Measurements from ENCODE around the gene TEDC2.

The TEDC2 gene

DNA sequence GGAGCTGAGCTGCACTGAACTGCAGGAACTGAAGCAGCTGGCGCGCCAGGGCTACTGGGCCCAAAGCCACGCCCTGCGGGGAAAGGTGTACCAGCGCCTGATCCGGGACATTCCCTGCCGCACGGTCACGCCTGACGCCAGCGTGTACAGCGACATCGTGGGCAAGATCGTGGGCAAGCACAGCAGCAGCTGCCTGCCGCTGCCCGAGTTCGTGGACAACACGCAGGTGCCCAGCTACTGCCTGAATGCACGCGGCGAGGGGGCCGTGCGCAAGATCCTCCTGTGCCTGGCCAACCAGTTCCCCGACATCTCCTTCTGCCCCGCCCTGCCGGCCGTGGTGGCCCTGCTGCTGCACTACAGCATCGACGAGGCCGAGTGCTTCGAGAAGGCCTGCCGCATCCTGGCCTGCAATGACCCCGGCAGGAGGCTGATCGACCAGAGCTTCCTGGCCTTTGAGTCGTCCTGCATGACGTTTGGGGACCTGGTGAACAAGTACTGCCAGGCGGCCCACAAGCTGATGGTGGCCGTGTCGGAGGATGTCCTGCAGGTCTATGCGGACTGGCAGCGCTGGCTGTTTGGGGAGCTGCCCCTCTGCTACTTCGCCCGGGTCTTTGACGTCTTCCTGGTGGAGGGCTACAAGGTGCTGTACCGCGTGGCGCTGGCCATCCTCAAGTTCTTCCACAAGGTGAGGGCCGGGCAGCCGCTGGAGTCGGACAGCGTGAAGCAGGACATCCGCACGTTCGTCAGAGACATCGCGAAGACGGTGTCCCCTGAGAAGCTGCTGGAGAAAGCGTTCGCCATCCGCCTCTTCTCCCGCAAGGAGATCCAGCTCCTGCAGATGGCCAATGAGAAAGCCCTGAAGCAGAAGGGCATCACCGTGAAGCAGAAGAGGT, 36.6 kb downstream of the TEDC2 start:
- no peak for DNase-seq

DNA sequence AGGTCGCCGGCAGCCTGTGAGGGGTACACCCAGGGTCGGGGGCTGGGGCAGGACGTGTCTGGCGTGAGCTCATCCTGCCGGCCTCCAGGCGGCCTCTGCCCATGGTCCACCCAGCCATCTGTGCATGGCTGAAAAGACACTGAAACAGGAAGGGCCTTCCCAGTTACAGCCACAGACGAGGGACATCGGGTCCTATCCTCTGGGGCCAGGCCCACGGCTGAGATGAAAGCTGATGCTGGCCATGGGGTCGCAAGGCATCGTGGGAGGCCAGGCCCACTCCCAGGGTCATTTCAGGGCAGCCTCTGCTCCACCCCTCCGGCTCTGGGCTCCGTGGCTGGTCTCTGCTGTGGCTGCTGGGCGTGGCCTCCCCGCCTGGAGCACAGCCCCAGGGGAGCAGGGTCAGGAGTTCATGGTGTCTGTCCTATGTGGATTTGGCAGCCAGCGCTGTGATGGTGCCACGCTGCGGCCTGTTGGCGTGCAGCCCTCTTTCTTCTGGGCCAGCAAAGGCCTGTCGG, 37.3 kb downstream of the TEDC2 start:
- peak; percentile 39 for DNase-seq

DNA sequence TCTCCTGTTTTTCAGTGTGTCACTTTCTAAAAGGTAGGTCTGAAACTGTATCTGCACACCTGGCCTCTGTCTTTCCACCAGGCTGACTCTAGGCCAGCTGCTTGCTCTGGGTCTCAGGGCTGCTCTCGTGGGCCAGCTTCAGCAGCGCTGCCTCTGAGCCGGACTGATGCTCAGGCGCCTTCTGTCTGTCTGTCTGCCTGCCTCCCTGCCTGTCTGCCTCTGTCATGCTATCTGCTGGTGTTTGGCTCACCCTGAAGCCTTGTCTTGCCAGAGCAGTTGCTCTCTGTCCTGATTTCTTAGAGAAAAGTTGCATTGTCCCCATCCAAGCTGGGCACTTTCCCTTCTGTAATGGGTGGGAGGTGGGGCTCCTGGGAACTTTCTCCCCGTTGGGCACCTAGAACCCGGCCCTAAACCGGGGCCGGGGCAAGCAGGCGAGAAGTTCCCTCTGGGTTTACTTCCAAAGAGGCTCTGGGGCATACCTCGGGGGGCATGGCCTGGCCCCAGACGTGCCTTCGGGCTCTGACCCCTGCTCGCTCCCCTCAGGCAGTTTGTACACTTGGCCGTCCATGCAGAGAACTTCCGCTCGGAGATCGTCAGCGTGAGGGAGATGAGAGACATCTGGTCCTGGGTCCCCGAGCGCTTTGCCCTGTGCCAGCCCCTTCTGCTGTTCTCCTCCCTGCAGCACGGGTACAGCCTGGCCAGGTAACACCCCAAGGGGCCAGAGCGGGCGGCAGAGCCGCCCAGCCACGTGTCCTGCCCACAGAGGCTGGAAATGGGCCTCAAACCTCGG, 38.0 kb downstream of the TEDC2 start:
- DNase-seq, result no peak

DNA sequence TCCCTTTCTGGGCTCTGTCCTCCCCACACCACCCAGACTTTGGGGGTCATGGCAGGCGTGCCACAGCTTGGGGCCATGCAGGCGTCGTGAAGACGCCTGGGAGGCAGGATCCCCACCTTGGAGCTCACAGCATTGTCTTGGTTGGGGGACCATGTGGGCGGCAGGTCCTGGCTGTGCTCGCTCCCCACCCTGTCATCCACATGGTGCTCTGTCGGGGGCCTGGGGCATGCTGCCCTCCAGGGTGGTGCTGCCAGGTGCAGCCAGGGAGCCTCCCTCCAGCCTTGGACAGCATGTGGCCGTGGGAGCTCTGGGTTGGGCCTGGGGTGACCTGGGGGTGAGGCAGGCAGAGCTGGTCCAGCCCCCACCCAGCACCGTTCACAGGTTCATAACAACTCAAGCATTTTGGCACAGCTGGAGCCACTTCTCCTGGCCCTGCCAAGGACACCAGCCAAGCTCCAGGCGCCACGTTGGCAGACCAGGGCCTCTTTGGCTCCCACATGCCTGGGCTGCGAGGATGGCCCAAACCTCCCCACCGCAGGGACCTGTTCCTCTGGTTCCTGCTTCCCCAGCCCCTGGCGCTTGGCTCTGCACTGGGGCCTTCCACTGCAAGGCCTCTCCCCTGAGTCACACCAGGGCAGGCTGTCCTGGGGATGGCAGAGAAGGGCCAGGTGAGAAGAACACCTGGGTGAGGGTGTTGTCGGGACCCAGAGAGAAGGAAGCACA, 38.8 kb downstream of the TEDC2 start:
- no peak for DNase-seq

DNA sequence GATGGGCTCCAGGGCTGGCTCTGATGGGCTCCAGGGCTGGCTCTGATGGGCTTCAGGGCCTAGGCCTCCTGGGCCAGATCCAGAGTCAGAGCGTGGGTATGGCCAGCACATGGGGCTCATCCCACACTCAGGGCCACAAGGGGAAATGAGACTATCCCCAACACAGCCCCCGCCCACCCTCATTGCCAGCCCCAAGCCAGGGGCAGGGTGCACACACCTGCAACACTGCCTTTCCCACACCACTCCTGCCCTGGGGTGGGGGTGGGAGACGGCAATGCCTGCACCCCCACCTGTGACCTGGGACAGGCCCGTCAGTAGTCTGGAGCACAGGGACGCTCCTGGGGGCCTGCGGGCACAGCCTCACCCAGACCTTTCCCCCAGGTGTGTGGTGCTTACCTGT, 39.5 kb downstream of the TEDC2 start:
- DNase-seq, result no peak

DNA sequence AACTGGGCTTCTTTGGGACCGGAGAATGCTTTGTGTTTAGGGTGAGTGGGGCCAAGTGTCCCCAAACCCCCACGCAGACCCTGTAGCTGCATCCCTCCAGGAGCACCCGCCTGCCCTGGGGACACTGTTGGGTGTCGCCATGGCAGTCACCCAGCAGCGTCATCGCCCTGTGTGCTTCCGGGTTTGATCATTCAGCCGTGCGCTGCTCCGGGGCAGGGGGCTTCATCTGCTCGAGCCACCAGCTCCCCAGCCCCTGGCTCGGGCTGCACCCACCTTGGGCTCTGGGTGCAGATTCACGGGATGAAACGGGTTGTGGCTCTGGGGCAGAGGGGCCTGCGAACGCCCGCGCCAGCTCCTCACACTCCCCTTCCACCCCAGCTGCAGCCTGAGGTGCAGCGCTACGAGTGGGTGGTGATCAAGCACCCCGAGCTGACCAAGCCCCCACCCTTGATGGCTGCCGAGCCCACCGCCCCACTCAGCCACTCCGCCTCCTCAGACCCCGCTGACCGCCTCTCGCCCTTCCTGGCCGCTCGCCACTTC, 40.1 kb downstream of the TEDC2 start:
- DNase-seq, result no peak

DNA sequence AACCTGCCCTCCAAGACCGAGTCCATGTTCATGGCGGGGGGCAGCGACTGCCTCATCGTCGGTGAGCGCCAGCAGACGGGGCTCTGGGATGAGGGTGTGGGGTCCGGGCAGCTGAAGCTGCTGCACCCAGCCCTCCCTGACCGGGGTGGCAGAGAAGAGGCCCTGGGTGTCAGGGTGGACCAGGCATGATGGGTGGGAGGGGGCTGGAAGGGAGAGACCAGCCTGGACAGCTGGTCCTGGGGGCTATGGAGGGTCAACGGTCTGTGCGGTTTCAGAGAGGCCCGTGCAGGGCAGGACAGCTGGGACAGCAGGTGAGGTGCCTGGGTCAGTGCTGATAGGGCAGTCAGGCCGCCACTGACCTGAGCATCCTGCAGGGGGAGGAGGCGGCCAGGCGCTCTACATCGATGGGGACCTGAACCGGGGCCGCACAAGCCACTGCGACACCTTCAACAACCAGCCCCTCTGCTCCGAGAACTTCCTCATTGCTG, 40.6 kb downstream of the TEDC2 start:
- no peak for DNase-seq

DNA sequence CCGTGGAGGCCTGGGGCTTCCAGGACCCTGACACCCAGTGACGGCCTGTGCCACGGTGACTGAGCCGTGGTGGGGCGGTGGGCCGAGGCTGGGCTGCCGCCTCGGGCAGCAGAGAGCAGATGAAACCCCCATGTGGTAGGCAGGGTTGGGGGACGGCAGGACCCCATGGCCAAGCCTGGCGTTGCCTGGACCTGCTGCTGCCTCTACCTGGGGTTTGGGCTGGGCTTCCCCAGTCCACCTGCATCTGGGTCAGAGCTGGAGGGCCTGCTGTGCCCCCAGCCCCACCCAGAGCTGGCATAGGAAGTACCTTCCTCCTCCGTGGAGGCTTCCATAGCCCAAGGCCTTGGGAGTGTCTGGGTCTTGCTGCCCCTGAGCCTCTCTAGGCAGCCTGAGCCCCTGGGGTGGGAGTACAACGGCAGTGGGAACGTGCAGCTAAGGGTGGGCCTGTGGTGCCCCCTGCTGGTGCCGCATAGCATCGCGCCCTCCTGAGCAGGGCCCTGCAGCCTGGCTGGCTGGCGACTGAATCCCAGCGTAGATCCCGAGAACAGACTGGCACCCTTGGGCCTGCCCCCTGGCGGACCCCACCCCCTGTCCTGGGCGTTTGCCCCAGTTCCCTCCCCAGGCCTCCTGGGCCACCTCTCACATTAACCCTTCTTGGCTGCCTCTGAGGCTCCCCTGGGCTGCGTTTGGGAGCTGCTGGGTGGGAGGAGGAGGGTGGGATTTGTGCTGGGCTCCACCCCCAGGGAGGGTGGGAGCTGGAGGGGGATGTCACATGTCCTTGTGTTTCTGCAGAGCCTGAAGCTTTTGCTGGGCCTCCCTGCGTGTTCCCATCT, 41.2 kb downstream of the TEDC2 start:
- peak; percentile 66 for DNase-seq

DNA sequence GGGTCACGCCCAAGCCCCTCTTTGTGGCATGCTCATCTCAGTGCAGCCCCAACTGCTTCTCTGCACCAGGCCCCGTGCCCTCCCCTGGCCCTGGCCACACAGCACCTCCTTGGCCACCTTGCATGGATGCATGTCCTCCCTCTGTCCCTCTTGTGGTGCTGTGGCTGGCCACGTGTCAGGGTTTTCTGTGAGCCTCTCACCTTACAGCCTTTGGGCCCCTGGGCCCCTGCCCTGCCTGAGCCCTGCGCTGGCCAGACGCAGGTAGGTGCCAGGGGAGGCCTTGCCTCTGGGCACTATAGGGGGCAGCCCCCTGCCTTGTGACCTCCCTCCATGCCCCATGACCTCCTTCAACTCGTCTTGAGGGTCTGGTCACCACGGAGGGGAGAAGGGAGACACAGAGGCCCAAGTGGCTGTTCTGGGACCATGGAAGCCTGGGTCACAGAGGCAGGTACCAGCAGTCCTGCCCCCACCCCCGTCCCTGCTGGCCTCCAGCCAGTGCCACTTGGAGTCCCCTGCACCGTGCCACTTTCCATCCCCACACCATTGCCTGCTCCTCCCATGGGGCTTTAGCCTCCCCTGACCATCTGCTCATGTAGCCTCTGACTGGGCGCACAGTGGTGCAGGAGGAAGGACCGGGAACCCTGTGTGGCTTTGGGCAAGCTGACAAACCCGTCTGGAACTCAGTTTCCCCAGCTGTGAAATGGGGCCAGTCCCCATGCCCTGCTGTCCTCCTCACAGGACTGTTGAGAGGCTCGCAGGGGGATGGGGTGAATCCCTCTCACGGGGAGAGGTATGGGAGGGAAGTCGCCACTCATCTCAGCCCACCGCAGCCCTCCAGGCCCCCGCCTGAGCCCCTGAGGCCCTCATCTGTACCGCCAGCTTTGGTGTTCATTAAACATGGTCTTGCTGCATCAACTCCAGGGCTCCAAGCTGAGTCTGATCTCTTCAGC, 42.3 kb downstream of the TEDC2 start:
- DNase-seq, result no peak

- no peak for DNase-seq
Measured at GRCh38 chr16:2505695-2506094, 45.8 kb downstream of the TEDC2 start.

- DNase-seq, result no peak
Measured at GRCh38 chr16:2507052-2507659, 47.2 kb downstream of the TEDC2 start.

DNA sequence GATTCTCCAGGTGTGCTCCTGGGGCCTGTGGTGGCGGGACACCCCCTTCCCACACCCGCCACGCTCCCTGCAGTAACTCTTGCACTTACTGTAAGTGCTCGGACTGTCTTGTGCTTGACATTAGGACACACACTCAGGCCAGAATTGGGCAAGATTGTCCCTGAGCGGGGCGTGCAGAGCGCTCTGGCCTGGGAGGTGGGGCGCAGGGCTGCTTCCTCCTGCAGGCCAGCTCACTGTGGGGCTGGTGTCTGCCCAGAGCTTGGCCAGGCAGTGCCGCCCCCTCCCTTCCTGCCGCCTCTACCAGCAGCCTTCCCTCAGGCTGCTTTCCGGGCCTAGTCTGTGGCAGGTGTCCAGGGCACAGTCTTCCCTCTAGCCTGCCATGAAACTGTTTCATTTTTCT, 47.8 kb downstream of the TEDC2 start:
- DNase-seq, result no peak

DNA sequence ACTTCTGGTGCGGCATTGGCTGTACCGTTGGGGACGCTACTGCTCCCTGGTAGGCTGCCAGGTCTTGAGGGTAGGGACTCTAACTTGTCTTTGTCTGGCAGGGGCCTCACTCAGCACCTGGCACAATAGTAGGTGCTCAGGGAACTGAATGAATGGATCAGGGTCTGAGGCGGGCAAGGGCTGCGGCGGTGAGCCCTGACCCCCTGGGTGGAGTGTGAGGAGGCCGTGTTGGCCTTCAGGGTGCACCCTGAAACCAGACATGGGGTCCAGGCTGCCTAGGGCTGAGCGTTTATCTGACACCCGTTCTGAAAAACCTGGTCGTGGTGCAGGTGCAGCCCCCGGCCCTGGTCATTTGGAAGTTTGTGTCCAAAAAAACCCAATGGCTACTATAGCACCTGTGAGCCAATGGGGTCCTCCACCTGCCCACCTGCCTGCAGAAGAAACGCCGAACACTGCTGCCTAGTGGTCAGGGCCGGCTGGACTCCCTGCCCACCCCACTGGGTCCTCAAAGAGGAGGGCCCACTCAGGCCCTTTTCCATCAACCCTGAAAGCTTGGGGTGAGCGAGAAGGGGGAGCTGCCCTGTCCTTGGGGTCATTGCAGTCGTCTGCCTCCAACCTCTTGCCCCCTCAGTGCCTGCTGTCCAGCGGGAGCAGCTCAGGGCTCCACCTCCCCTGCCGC, 49.0 kb downstream of the TEDC2 start:
- DNase-seq, result no peak

DNA sequence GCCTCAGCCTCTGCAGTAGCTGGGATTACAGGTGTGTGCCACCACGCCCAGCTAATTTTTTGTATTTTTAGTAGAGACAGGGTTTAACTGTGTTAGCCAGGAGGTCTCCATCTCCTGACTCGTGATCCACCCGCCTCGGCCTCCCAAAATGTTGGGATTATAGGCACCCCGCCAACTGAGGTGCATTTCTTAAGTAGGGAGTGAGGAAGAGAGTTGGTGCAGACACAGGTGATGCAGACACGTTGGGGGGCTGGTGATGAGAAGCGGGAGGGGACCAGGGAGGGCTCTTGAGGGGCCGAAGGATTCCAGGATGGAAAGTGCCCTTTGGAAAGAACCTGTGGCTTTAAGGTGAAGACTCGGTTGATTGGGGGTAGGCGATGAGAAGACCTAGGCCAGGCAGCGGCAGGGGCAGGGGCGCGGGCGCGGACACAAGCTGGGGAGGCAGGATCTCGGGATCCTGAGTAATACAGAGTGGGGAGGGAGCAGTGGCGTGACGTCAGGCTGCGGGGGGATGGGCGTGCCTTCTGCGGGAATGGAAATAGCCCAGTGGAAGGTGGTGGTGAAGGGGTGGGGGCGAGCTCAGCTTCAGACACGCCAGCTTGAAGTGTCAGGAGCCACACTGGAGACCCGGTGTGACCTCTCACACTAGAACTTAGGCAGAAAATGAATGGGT, 51.4 kb downstream of the TEDC2 start:
- peak; percentile 47 for DNase-seq

DNA sequence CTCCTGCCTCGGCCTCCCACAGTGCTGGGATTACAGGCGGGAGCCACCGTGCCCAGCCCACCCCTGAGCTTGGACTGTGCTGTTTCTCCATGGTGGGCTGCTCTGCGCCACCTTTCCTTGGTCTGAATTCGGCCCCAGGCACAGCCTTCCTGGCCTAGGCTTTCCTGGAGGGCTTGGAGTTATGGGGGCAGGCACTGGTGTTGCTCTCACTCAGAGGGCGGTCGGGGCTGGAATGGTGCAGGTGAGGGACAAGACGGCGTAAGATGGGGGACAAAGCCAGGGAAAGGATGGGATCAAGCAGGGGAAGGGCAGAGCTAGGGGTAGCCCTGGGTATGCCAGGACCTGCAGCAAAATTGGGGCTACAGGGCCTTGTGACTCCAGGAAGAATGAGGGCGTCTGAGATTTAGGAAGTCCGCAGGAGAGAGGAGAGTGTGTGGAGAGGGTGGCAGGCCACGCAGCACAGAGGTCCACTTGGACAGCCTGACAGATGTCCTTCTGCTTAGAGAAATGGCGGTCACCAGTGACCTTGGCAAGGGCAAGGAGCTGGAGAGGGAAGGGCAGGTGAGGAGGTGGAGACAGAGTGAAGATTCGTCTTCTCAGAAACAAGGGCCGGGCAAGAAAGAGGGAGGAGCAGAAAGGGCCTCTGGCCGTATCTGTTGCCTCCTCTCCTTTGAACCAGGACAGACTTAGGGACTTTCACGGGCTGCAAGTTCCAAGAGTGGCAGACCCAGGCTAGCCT, 52.3 kb downstream of the TEDC2 start:
- no peak for DNase-seq

DNA sequence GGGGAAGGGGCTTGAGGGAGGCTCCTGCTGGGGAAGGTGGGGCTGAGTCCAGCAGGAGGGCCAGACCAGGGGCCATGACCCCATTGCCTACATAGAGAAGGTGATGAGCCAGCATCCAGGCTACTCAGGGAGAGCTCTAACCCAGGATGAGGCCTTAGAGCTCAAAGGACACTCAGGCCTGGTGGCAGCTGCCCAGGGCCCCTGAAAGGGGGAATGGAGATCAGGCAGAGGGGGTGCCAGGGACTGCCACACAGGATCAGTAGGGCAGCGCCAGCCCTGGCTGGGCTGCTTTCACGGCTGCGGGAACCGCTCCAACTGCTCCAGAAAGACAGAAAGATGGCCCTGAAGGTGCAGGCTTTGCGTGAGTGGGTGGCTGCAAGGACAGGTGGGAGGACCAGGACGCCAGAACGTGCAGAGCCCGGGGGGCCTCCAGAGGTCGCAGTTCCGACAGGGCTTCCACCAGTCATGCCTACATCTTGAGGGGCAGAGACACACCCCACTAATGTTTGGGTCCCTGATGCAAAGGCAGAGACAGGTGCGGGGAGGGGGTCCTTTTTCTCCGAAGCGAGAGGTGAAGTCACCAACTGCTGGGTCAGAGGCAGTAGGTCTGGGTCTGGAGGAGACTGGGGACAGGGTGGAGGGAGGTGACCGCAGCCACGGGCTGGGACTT, 53.0 kb downstream of the TEDC2 start:
- no peak for DNase-seq
